Measurements from ENCODE around the gene ARSD.

The ARSD gene

DNA sequence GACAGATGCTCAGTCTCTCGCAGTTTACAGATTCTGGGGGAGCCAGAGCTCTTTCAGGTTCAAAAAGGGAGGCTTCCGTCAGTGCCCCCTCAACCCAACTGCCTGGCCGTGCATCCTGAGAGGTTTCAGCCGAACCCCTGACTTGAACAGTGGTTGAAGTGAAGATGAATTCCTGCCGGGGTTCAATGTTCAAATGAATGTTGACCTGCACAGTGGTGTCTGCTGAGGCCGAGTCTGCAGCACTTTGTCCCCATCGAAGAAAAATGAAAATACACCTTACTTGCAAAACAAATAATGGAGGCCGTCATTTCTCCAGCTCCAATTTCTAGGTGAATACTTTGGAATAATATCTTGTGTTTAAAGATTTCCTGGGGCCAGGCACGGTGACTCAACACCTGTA, 66.7 kb downstream of the ARSD start:
- no peak overlapping the region for H3K4me3 ChIP-seq (ENCODE audit: low read length)
- no peaks in the 10 kb centered on the region for H3K4me1 ChIP-seq (ENCODE audit: control insufficient read depth, insufficient read depth, low read length)
- H3K27me3 ChIP-seq (ENCODE audit: control insufficient read depth, insufficient read depth, low read length), result no peaks in the 10 kb centered on the region
- no peak overlapping the region for H3K9ac ChIP-seq (ENCODE audit: low read depth, low read length)
- H3K36me3 ChIP-seq (ENCODE audit: insufficient read depth, low read length), result no peaks in the 10 kb centered on the region
- H3K4me2 ChIP-seq (ENCODE audit: low read length), result no peak overlapping the region
- no peaks in the 10 kb centered on the region for H3K9me3 ChIP-seq (replicated peaks; ENCODE audit: low read length)

DNA sequence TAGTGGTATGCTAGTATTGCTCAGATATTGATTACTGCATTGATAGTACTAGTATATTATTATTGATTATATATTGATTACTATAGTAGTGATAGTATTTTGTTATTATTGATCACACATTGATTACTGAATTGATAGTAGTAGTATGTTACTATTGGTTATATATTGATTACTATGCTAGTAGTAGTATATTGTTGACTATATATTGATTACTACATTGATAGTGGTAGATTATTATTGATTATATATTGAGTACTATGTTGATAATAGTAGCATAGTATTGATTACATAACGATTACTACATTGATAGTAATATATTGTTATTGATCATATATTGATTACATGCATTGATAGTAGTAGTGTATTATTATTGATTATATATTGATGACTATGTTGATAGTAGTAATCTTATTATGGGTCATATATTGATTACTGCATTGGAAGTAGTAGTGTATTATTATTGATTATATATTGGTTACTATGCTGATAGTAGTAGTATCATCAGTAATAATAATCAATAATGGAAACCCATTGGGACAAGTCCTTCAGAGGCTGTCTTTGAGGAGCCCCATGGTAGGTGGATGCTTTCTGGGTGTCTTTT, 69.8 kb downstream of the ARSD start:
- Histone ChIP-seq H3K4me3 (ENCODE audit: low read length) (no peak overlapping the region), H3K27me3 (ENCODE audit: control insufficient read depth, insufficient read depth, low read length) (no peaks in the 10 kb centered on the region), H3K36me3 (ENCODE audit: insufficient read depth, low read length) (no peaks in the 10 kb centered on the region), H3K4me2 (ENCODE audit: low read length) (no peak overlapping the region), H3K9ac (ENCODE audit: low read depth, low read length) (no peak overlapping the region), H3K9me3 (replicated peaks; ENCODE audit: low read length) (no peaks in the 10 kb centered on the region), H3K4me1 (ENCODE audit: control insufficient read depth, insufficient read depth, low read length) (no peaks in the 10 kb centered on the region)

DNA sequence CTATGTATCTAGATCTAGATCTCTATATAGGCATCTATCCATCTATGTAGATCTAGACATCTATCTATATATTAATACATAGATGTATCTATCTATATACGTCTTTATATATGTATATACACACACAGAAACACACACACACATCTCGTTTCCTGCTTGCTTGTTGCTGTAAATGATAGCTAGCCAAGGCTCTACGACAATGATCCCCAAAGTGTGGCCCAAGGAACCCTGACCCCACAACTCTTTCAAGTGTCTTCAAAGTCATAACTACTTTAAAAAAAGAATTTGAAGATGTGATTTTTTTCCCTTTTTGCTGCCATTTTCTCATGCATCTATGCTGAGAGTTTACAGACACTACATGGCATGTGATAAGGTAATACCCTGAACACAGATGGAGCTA, 71.6 kb downstream of the ARSD start:
- Histone ChIP-seq H3K4me3 (ENCODE audit: low read length) (no peak overlapping the region), H3K9ac (ENCODE audit: low read depth, low read length) (no peak overlapping the region), H3K4me1 (ENCODE audit: control insufficient read depth, insufficient read depth, low read length) (no peaks in the 10 kb centered on the region), H3K9me3 (replicated peaks; ENCODE audit: low read length) (no peaks in the 10 kb centered on the region), H3K36me3 (ENCODE audit: insufficient read depth, low read length) (no peaks in the 10 kb centered on the region), H3K27me3 (ENCODE audit: control insufficient read depth, insufficient read depth, low read length) (no peaks in the 10 kb centered on the region), H3K4me2 (ENCODE audit: low read length) (no peak overlapping the region)

DNA sequence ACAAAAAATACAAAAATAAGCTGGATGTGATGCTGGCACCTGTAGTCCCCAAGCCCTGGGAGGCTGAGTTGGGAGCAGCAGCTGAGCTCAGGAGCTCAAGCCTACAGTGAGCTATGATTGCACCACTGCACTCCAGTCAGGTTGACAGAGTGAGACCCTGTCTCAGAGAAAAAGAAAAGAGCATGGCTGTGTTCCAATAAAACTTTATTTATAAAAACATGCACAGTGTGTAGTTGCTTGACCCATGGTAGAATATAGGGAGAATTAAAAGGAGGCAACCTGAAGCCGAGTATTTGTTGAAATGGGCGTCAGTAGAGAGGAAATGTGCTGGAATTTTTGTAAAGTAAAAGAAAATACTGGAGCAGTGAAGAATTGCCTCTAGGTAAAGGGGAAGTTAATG, 73.4 kb downstream of the ARSD start:
- H3K9ac ChIP-seq (ENCODE audit: low read depth, low read length), result no peak overlapping the region
- H3K4me3 ChIP-seq (ENCODE audit: low read length), result no peak overlapping the region
- H3K9me3 ChIP-seq (replicated peaks; ENCODE audit: low read length), result no peaks in the 10 kb centered on the region
- no peaks in the 10 kb centered on the region for H3K27me3 ChIP-seq (ENCODE audit: control insufficient read depth, insufficient read depth, low read length)
- no peaks in the 10 kb centered on the region for H3K36me3 ChIP-seq (ENCODE audit: insufficient read depth, low read length)
- no peaks in the 10 kb centered on the region for H3K4me1 ChIP-seq (ENCODE audit: control insufficient read depth, insufficient read depth, low read length)
- H3K4me2 ChIP-seq (ENCODE audit: low read length), result no peak overlapping the region

DNA sequence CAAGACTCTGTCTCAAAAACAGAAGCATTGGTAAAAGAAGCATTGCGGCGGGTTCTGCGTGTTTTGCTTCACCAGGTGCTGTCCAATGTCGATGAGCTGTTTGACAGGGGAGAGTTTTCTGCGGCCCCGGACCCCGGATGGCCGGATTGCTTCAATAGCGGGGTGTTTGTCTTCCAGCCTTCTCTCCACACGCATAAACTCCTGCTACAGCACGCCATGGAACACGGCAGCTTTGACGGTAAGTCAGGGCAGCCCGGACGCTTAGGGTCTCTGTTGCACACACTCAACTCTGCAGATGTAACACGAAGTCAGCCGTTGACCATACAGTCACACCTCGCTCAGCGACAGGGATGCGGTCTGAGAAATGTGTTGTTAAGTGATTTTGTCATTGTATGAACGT, 74.2 kb downstream of the ARSD start:
- no peaks in the 10 kb centered on the region for H3K4me1 ChIP-seq (ENCODE audit: control insufficient read depth, insufficient read depth, low read length)
- H3K9ac ChIP-seq (ENCODE audit: low read depth, low read length), result no peak overlapping the region
- H3K27me3 ChIP-seq (ENCODE audit: control insufficient read depth, insufficient read depth, low read length), result no peaks in the 10 kb centered on the region
- H3K9me3 ChIP-seq (replicated peaks; ENCODE audit: low read length), result no peaks in the 10 kb centered on the region
- no peaks in the 10 kb centered on the region for H3K36me3 ChIP-seq (ENCODE audit: insufficient read depth, low read length)
- no peak overlapping the region for H3K4me3 ChIP-seq (ENCODE audit: low read length)
- H3K4me2 ChIP-seq (ENCODE audit: low read length), result no peak overlapping the region
